ENCODE measurements around the gene ADAMTSL1.

The ADAMTSL1 gene

GRCh38 chr9:18726546-18726945 lies 252.6 kb downstream of the ADAMTSL1 start:
- in situ Hi-C loops (cut with HindIII; ENCODE audit: low pct_ligation_motif_present, low pct_unique_long_range_greater_than_20kb, low sequenced_read_pairs) = no loop called here
- no peak for DNase-seq

GRCh38 chr9:18727904-18728303 lies 254.0 kb downstream of the ADAMTSL1 start:
- DNase-seq = no peak
- in situ Hi-C loops (cut with HindIII; ENCODE audit: low pct_ligation_motif_present, low pct_unique_long_range_greater_than_20kb, low sequenced_read_pairs) = no loop called here

GRCh38 chr9:18728642-18729041 lies 254.7 kb downstream of the ADAMTSL1 start:
- no peak for DNase-seq

GRCh38 chr9:18730241-18730640 lies 256.3 kb downstream of the ADAMTSL1 start:
- DNase-seq = no peak
- in situ Hi-C loops (cut with HindIII; ENCODE audit: low pct_ligation_motif_present, low pct_unique_long_range_greater_than_20kb, low sequenced_read_pairs) = no loop called here

More at GRCh38 chr9:18728642-18729041, 254.7 kb downstream of the ADAMTSL1 start:
- in situ Hi-C loops (cut with HindIII; ENCODE audit: low pct_ligation_motif_present, low pct_unique_long_range_greater_than_20kb, low sequenced_read_pairs) = no loop called here

GRCh38 chr9:18739127-18739526 lies 265.2 kb downstream of the ADAMTSL1 start:
- DNase-seq = no peak

GRCh38 chr9:18739641-18740318 lies 265.8 kb downstream of the ADAMTSL1 start:
- DNase-seq = peak; percentile 30
- in situ Hi-C loops (cut with HindIII; ENCODE audit: low pct_ligation_motif_present, low pct_unique_long_range_greater_than_20kb, low sequenced_read_pairs) = no loop called here

More at GRCh38 chr9:18739127-18739526, 265.2 kb downstream of the ADAMTSL1 start:
- in situ Hi-C loops (cut with HindIII; ENCODE audit: low pct_ligation_motif_present, low pct_unique_long_range_greater_than_20kb, low sequenced_read_pairs) = no loop called here

- no peak for DNase-seq
- in situ Hi-C loops (cut with HindIII; ENCODE audit: low pct_ligation_motif_present, low pct_unique_long_range_greater_than_20kb, low sequenced_read_pairs) = no loop called here
Observed at GRCh38 chr9:18741359-18741758, 267.4 kb downstream of the ADAMTSL1 start.

GRCh38 chr9:18741945-18742344 lies 268.0 kb downstream of the ADAMTSL1 start:
- DNase-seq = no peak
- in situ Hi-C loops (cut with HindIII; ENCODE audit: low pct_ligation_motif_present, low pct_unique_long_range_greater_than_20kb, low sequenced_read_pairs) = no loop called here

- in situ Hi-C loops (cut with HindIII; ENCODE audit: low pct_ligation_motif_present, low pct_unique_long_range_greater_than_20kb, low sequenced_read_pairs) = no loop called here
- DNase-seq = no peak
Observed at GRCh38 chr9:18743421-18743820, 269.5 kb downstream of the ADAMTSL1 start.

- in situ Hi-C loops (cut with HindIII; ENCODE audit: low pct_ligation_motif_present, low pct_unique_long_range_greater_than_20kb, low sequenced_read_pairs) = no loop called here
Observed at GRCh38 chr9:18743971-18744370, 270.0 kb downstream of the ADAMTSL1 start.

GRCh38 chr9:18745710-18746109 lies 271.8 kb downstream of the ADAMTSL1 start:
- in situ Hi-C loops (cut with HindIII; ENCODE audit: low pct_ligation_motif_present, low pct_unique_long_range_greater_than_20kb, low sequenced_read_pairs) = no loop called here
- DNase-seq = no peak

More at GRCh38 chr9:18743971-18744370, 270.0 kb downstream of the ADAMTSL1 start:
- DNase-seq = no peak

- in situ Hi-C loops (cut with HindIII; ENCODE audit: low pct_ligation_motif_present, low pct_unique_long_range_greater_than_20kb, low sequenced_read_pairs) = no loop called here
- no peak for DNase-seq
Observed at GRCh38 chr9:18746631-18747030, 272.7 kb downstream of the ADAMTSL1 start.

- DNase-seq = no peak
- in situ Hi-C loops (cut with HindIII; ENCODE audit: low pct_ligation_motif_present, low pct_unique_long_range_greater_than_20kb, low sequenced_read_pairs) = no loop called here
Observed at GRCh38 chr9:18747595-18747994, 273.6 kb downstream of the ADAMTSL1 start.

- DNase-seq = no peak
- in situ Hi-C loops (cut with HindIII; ENCODE audit: low pct_ligation_motif_present, low pct_unique_long_range_greater_than_20kb, low sequenced_read_pairs) = no loop called here
Observed at GRCh38 chr9:18748251-18748701, 274.3 kb downstream of the ADAMTSL1 start.

GRCh38 chr9:18749711-18750110 lies 275.8 kb downstream of the ADAMTSL1 start:
- in situ Hi-C loops (cut with HindIII; ENCODE audit: low pct_ligation_motif_present, low pct_unique_long_range_greater_than_20kb, low sequenced_read_pairs) = no loop called here

GRCh38 chr9:18753904-18754303 lies 280.0 kb downstream of the ADAMTSL1 start:
- in situ Hi-C loops (cut with HindIII; ENCODE audit: low pct_ligation_motif_present, low pct_unique_long_range_greater_than_20kb, low sequenced_read_pairs) = no loop called here

More at GRCh38 chr9:18749711-18750110, 275.8 kb downstream of the ADAMTSL1 start:
- no peak for DNase-seq

GRCh38 chr9:18754537-18754936 lies 280.6 kb downstream of the ADAMTSL1 start:
- DNase-seq = no peak
- in situ Hi-C loops (cut with HindIII; ENCODE audit: low pct_ligation_motif_present, low pct_unique_long_range_greater_than_20kb, low sequenced_read_pairs) = no loop called here

More at GRCh38 chr9:18753904-18754303, 280.0 kb downstream of the ADAMTSL1 start:
- DNase-seq = no peak

- no peak for DNase-seq
- in situ Hi-C loops (cut with HindIII; ENCODE audit: low pct_ligation_motif_present, low pct_unique_long_range_greater_than_20kb, low sequenced_read_pairs) = no loop called here
Observed at GRCh38 chr9:18755263-18755662, 281.3 kb downstream of the ADAMTSL1 start.

GRCh38 chr9:18756712-18757125 lies 282.8 kb downstream of the ADAMTSL1 start:
- DNase-seq = no peak
- in situ Hi-C loops (cut with HindIII; ENCODE audit: low pct_ligation_motif_present, low pct_unique_long_range_greater_than_20kb, low sequenced_read_pairs) = no loop called here

GRCh38 chr9:18759827-18760226 lies 285.9 kb downstream of the ADAMTSL1 start:
- no peak for DNase-seq
- in situ Hi-C loops (cut with HindIII; ENCODE audit: low pct_ligation_motif_present, low pct_unique_long_range_greater_than_20kb, low sequenced_read_pairs) = no loop called here

Measured in ACHN (cell line).